Measurements from ENCODE around the gene PDE4A.
"Not testable (repeated sequence)": the region's sequence is repeated elsewhere in the genome, so short reads cannot be mapped to it uniquely, and the experiment has no call there.

Gene PDE4A

DNA sequence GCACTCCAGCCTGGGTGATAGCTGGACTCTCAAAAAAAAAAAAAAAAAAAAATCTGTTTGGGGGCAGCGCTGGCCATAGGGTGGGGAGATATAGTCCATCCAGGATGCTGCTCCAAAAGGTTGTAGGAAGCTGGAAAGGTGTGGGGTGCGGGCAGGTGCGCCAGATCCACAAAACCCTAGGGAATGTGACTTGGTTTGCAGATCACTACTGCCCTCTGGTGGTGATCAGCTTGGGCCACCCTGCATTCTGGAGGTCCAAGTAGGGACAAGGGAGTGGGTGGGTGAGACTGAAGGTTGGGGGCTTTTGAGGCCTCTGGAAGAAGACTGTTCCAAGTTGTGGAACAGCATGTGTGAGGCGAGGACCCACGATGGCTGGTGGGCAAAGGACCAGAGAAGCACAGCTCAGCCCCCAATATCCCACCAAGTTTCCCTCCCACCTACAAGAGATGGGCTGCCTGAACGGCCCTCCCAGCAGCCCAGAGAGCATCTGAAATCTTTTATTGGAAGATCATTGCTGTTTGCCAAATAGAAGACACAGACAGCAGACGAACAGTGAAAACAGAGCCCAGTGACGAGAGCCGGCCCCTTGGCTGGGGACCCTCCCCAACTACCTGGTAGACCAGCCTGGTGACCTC lies 29.6 kb upstream of the PDE4A start:
- Histone ChIP-seq H3K4me1 (ENCODE audit: insufficient read depth, low read length) (no peaks in the 10 kb centered on the region), H3K36me3 (ENCODE audit: insufficient read depth, low read length) (peaks cover 23% of the 10 kb centered on the region), H3K4me3 (ENCODE audit: low read depth in 1 of 2, low read length in 2 of 2) (no peak overlapping the region), H3K27me3 (ENCODE audit: control insufficient read depth in 1 of 2, insufficient read depth in 2 of 2, low read length in 2 of 2) (peaks cover 0 to 4% of the 10 kb centered on the region in 2 donors), H3K27ac (ENCODE audit: low read depth, low read length) (no peak overlapping the region), H3K9ac (ENCODE audit: low read length) (no peak overlapping the region), H3K9me3 (ENCODE audit: low read length) (no peaks in the 10 kb centered on the region)

GRCh38 chr19:10392120-10392519 lies 28.2 kb upstream of the PDE4A start:
- H3K27me3 ChIP-seq (ENCODE audit: control insufficient read depth in 1 of 2, insufficient read depth in 2 of 2, low read length in 2 of 2), result no peaks in the 10 kb centered on the region
- H3K36me3 ChIP-seq (ENCODE audit: insufficient read depth, low read length), result peaks cover 23% of the 10 kb centered on the region
- H3K9me3 ChIP-seq (ENCODE audit: low read length), result no peaks in the 10 kb centered on the region
- no peak overlapping the region for H3K9ac ChIP-seq (ENCODE audit: low read length)
- H3K4me3 ChIP-seq (ENCODE audit: low read depth in 1 of 2, low read length in 2 of 2), result no peak overlapping the region
- H3K27ac ChIP-seq (ENCODE audit: low read depth, low read length), result no peak overlapping the region
- no peaks in the 10 kb centered on the region for H3K4me1 ChIP-seq (ENCODE audit: insufficient read depth, low read length)

DNA sequence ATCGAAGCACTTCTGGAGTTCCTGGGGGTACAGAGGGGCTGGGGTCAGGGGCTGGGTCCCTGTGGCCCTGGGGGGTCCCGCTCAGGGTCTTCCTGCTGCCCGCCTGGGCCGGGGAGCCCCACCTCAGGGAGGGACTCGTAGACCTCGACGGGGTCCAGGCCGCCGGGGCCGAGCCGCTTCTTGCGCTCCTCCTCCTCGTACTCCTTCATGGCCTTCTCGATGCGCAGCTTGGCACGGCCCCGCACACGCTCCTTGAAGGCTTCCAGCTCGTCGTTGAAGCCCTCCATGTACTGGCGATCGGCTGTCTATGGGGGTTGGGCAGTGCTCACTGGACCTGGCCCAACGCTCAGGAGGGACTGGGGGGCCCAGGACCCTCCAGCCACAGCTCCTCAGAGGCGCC lies 27.2 kb upstream of the PDE4A start:
- Histone ChIP-seq H3K27ac (ENCODE audit: low read depth, low read length) (no peak overlapping the region), H3K36me3 (ENCODE audit: insufficient read depth, low read length) (peaks cover 23% of the 10 kb centered on the region), H3K9ac (ENCODE audit: low read length) (no peak overlapping the region), H3K4me3 (ENCODE audit: low read depth in 1 of 2, low read length in 2 of 2) (no peak overlapping the region), H3K4me1 (ENCODE audit: insufficient read depth, low read length) (no peaks in the 10 kb centered on the region), H3K9me3 (ENCODE audit: low read length) (no peaks in the 10 kb centered on the region), H3K27me3 (ENCODE audit: control insufficient read depth in 1 of 2, insufficient read depth in 2 of 2, low read length in 2 of 2) (no peaks in the 10 kb centered on the region)

DNA sequence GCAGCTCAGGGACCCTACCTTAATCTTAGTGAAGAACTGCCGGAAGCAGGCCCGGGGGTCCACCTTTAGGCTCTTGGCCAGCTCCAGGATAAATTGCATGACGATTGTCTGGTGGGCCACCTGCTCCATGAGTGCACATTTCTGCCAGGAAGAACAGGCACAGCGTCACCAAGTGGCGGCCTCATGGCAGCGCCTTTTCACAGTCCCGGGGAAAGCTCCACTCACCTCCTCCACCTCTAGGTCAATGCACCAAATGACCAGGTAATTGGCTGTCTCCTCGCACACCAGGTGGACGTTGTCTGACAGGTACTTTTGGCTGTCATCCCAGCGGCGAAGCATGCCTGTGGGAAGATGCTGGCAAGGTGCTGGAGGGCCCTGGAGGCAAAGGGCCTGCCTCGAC lies 25.3 kb upstream of the PDE4A start:
- Histone ChIP-seq H3K9me3 (ENCODE audit: low read length) (no peaks in the 10 kb centered on the region), H3K4me1 (ENCODE audit: insufficient read depth, low read length) (no peaks in the 10 kb centered on the region), H3K9ac (ENCODE audit: low read length) (no peak overlapping the region), H3K27me3 (ENCODE audit: control insufficient read depth in 1 of 2, insufficient read depth in 2 of 2, low read length in 2 of 2) (no peaks in the 10 kb centered on the region), H3K36me3 (ENCODE audit: insufficient read depth, low read length) (peaks cover 26% of the 10 kb centered on the region), H3K4me3 (ENCODE audit: low read depth in 1 of 2, low read length in 2 of 2) (no peak overlapping the region), H3K27ac (ENCODE audit: low read depth, low read length) (no peak overlapping the region)

GRCh38 chr19:10395436-10395835 lies 24.9 kb upstream of the PDE4A start:
- no peak overlapping the region for H3K9ac ChIP-seq (ENCODE audit: low read length)
- H3K9me3 ChIP-seq (ENCODE audit: low read length), result no peaks in the 10 kb centered on the region
- H3K4me1 ChIP-seq (ENCODE audit: insufficient read depth, low read length), result no peaks in the 10 kb centered on the region
- no peak overlapping the region for H3K4me3 ChIP-seq (ENCODE audit: low read depth in 1 of 2, low read length in 2 of 2)
- no peaks in the 10 kb centered on the region for H3K27me3 ChIP-seq (ENCODE audit: control insufficient read depth in 1 of 2, insufficient read depth in 2 of 2, low read length in 2 of 2)
- H3K36me3 ChIP-seq (ENCODE audit: insufficient read depth, low read length), result peaks cover 31% of the 10 kb centered on the region
- H3K27ac ChIP-seq (ENCODE audit: low read depth, low read length), result no peak overlapping the region

GRCh38 chr19:10395917-10396316 lies 24.4 kb upstream of the PDE4A start:
- Histone ChIP-seq H3K9ac (ENCODE audit: low read length) (no peak overlapping the region), H3K9me3 (ENCODE audit: low read length) (no peaks in the 10 kb centered on the region), H3K4me3 (ENCODE audit: low read depth in 1 of 2, low read length in 2 of 2) (no peak overlapping the region), H3K27me3 (ENCODE audit: control insufficient read depth in 1 of 2, insufficient read depth in 2 of 2, low read length in 2 of 2) (no peaks in the 10 kb centered on the region), H3K27ac (ENCODE audit: low read depth, low read length) (no peak overlapping the region), H3K36me3 (ENCODE audit: insufficient read depth, low read length) (peaks cover 33% of the 10 kb centered on the region), H3K4me1 (ENCODE audit: insufficient read depth, low read length) (peaks cover 4% of the 10 kb centered on the region)

DNA sequence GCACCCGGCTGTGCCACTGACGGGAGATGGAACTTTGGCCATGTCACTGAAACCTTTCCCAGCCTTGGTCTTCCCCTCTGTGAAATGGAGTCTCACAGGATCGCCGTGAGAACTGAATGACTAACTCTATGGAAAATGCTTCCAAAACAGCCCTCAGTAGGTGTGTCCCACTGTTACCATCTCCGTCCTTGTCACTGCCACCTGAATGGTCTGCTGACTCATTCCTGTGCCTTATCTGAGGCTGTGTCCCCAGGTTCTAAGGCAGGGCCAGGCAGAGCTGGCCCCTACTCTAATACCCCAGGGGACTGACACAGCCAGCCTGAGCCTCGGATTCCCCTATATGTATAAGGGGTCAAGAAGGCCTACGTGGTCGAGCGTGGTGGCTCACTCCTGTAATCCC lies 21.5 kb upstream of the PDE4A start:
- Histone ChIP-seq H3K9me3 (ENCODE audit: low read length) (no peaks in the 10 kb centered on the region), H3K36me3 (ENCODE audit: insufficient read depth, low read length) (peaks cover 18% of the 10 kb centered on the region), H3K9ac (ENCODE audit: low read length) (no peak overlapping the region), H3K27me3 (ENCODE audit: control insufficient read depth in 1 of 2, insufficient read depth in 2 of 2, low read length in 2 of 2) (no peaks in the 10 kb centered on the region), H3K4me3 (ENCODE audit: low read depth in 1 of 2, low read length in 2 of 2) (no peak overlapping the region), H3K4me1 (ENCODE audit: insufficient read depth, low read length) (peaks cover 24% of the 10 kb centered on the region), H3K27ac (ENCODE audit: low read depth, low read length) (no peak overlapping the region)

GRCh38 chr19:10399340-10399739 lies 21.0 kb upstream of the PDE4A start:
- not testable (repeated sequence) for H3K9me3 ChIP-seq (ENCODE audit: low read length); H3K27me3 ChIP-seq (ENCODE audit: control insufficient read depth in 1 of 2, insufficient read depth in 2 of 2, low read length in 2 of 2); H3K9ac ChIP-seq (ENCODE audit: low read length); H3K27ac ChIP-seq (ENCODE audit: low read depth, low read length); H3K4me3 ChIP-seq (ENCODE audit: low read depth in 1 of 2, low read length in 2 of 2)
- Histone ChIP-seq H3K36me3 (ENCODE audit: insufficient read depth, low read length) (peaks cover 18% of the 10 kb centered on the region), H3K4me1 (ENCODE audit: insufficient read depth, low read length) (peaks cover 26% of the 10 kb centered on the region)

DNA sequence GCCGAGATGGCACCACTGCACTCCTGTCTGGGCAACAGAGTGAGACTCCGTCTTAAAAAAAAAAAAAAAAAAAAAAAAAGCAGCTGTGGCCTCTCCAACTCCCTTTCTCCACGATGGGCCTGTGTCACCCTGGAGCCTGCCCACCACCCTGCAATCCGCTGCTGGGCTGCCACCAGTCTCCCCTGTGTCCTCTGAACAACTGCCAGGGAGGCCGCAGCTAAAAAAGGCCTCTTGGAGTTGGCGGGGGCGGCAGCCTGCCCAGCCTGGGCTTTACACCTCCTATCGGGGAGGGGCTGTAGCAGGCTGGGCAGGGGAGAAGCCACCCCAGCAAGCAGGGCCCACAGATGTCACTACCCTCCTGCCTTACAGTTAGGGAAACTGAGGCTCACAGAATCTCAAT lies 20.5 kb upstream of the PDE4A start:
- peaks cover 4 to 6% of the 10 kb centered on the region in 2 donors for H3K27me3 ChIP-seq (ENCODE audit: control insufficient read depth in 1 of 2, insufficient read depth in 2 of 2, low read length in 2 of 2)
- no peak overlapping the region for H3K9ac ChIP-seq (ENCODE audit: low read length)
- H3K4me1 ChIP-seq (ENCODE audit: insufficient read depth, low read length), result peaks cover 31% of the 10 kb centered on the region
- H3K4me3 ChIP-seq (ENCODE audit: low read depth in 1 of 2, low read length in 2 of 2), result no peak overlapping the region
- no peaks in the 10 kb centered on the region for H3K9me3 ChIP-seq (ENCODE audit: low read length)
- H3K27ac ChIP-seq (ENCODE audit: low read depth, low read length), result no peak overlapping the region
- H3K36me3 ChIP-seq (ENCODE audit: insufficient read depth, low read length), result peaks cover 16% of the 10 kb centered on the region

GRCh38 chr19:10402441-10403038 lies 17.8 kb upstream of the PDE4A start:
- Histone ChIP-seq H3K4me1 (ENCODE audit: insufficient read depth, low read length) (peaks cover 31% of the 10 kb centered on the region), H3K9ac (ENCODE audit: low read length) (peak overlapping the region; percentile 100), H3K9me3 (ENCODE audit: low read length) (no peaks in the 10 kb centered on the region), H3K36me3 (ENCODE audit: insufficient read depth, low read length) (peaks cover 10% of the 10 kb centered on the region), H3K4me3 (ENCODE audit: low read depth in 1 of 2, low read length in 2 of 2) (peak overlapping the region; percentile 96 to 100), H3K27me3 (ENCODE audit: control insufficient read depth in 1 of 2, insufficient read depth in 2 of 2, low read length in 2 of 2) (peaks cover 4 to 22% of the 10 kb centered on the region in 2 donors), H3K27ac (ENCODE audit: low read depth, low read length) (peak overlapping the region; percentile 76)

GRCh38 chr19:10403137-10404021 lies 17.0 kb upstream of the PDE4A start, which contains the start of gene CDC37:
Gene CDC37, minus strand, starts transcription at chr19:10403542. Its CDS starts 63 bp downstream, at chr19:10403479.
- peak within 1 kb of the TSS; percentile 100 for H3K9ac ChIP-seq (ENCODE audit: low read length)
- peaks cover 4 to 26% of the 10 kb centered on the region in 2 donors for H3K27me3 ChIP-seq (ENCODE audit: control insufficient read depth in 1 of 2, insufficient read depth in 2 of 2, low read length in 2 of 2)
- no peaks in the 10 kb centered on the region for H3K9me3 ChIP-seq (ENCODE audit: low read length)
- H3K4me3 ChIP-seq (ENCODE audit: low read depth in 1 of 2, low read length in 2 of 2), result peak within 1 kb of the TSS; percentile 96 to 100
- H3K27ac ChIP-seq (ENCODE audit: low read depth, low read length), result peak within 1 kb of the TSS; percentile 76
- peaks cover 31% of the 10 kb centered on the region for H3K4me1 ChIP-seq (ENCODE audit: insufficient read depth, low read length)
- H3K36me3 ChIP-seq (ENCODE audit: insufficient read depth, low read length), result peaks cover 10% of the 10 kb centered on the region

All from muscle layer of colon (tissue), 2 donors.